Stomach (tissue), 19 donors: ENCODE data around the gene B3GNT8. TPM values are rescaled to one million over a fixed set of nuclear protein-coding genes. Genes with fewer than 3 reads are reported as not detected.
A peak's percentile ranks its signal among the peaks of the same experiment; 100 is the strongest.
"Not testable (repeated sequence)": the region's sequence is repeated elsewhere in the genome, so short reads cannot be mapped to it uniquely, and the experiment has no call there.

Experiments used
- DNase-seq, 2 donors: peaks; one replicate each; pipeline versions ENCODE4 v3.0.0 to v3.0.0-alpha.2; 2013 to 2019
- H3K27ac ChIP-seq, 5 donors: fragments of 200-600 bp in 4 of 5; sonication (generic) in 4 of 5; one replicate each; pipeline ENCODE4 v1.5.1; 2013 to 2019; ENCODE audit warnings: mild to moderate bottlenecking in 1 of 5, moderate library complexity in 1 of 5
- H3K27me3 ChIP-seq, 3 donors: fragments of 200-600 bp; sonication (generic); one replicate each; pipeline ENCODE4 v1.5.1; 2017 to 2019; ENCODE audit warnings: mixed run types in 1 of 3
- H3K36me3 ChIP-seq, 4 donors: fragments of 200-600 bp; sonication (generic); 1 replicate in 3 of 4; 2 replicates in 1 of 4; pipeline ENCODE4 v1.5.1; 2016 to 2019
- H3K4me1 ChIP-seq, 4 donors: fragments of 200-600 bp; sonication (generic); one replicate each; pipeline ENCODE4 v1.5.1; 2016 to 2019
- H3K4me3 ChIP-seq, 4 donors: fragments of 200-600 bp; sonication (generic) in 3 of 4; one replicate each; pipeline ENCODE4 v1.5.1; 2016 to 2019; ENCODE audit warnings: mild to moderate bottlenecking in 1 of 4
- H3K9me3 ChIP-seq, 4 donors: fragments of 200-600 bp; sonication (generic); one replicate each; pipeline ENCODE4 v1.5.1; 2016 to 2019
- EP300 ChIP-seq: sonication (generic); formaldehyde crosslinking; IDR thresholded peaks from one replicate; pipeline ENCODE4 v1.6.1; 2017; ENCODE audit warnings: antibody characterized with exemption
- POLR2A ChIP-seq, 4 donors: fragments of 450-650 bp; IDR thresholded peaks; one replicate each; pipeline ENCODE4 v1.6.1; 2016; ENCODE audit warnings: antibody characterized with exemption in 4 of 4, control low read depth in 2 of 4, mild to moderate bottlenecking in 1 of 4, moderate library complexity in 1 of 4
- POLR2AphosphoS5 ChIP-seq, 3 donors: sonication (generic); formaldehyde crosslinking; IDR thresholded peaks; one replicate each; pipeline ENCODE4 v1.6.1; 2016; ENCODE audit warnings: antibody characterized with exemption in 3 of 3
- WGBS, 5 donors: extraction: QIAGEN DNeasy Blood & Tissue Kit in 3 of 5; methylation state at CpG; one replicate each; pipeline versions ENCODE4 v1.1.5 to v1.1.7; 2013 to 2018; 5-methylcytosine and 5-hydroxymethylcytosine counted together
- intact Hi-C: fragments of 100-400 bp; cut with DNase I; formaldehyde crosslinking; loops from one replicate; pipeline ENCODE4 v1.15.1; 2023; ENCODE audit warnings: low total_unique reads
- long read RNA-seq, 10 donors: transcript quantifications; one replicate each; lab custom pipeline, GENCODE V29; 2026
- polyA plus RNA-seq, 3 donors: library from polyadenylated mRNA; stranded (reverse); fragments of 200-250 nt; gene quantifications; one replicate each; pipeline ENCODE4 v1.2.3, GENCODE V29; 2013
- total RNA-seq, 5 donors: library from RNA; depleted of rRNA; stranded (reverse); fragments of >200 nt; gene quantifications; one replicate each; pipeline versions ENCODE4 v1.1.0 to v1.2.3, GENCODE V29; 2014 to 2016
- TF ChIP-seq, protein P1 (sequence below), 7 experiments: fragments of 450-650 bp in 4 of 7; fragments of 200-600 bp in 3 of 7; sonication (generic) in 3 of 7; IDR thresholded peaks; one replicate each; pipeline ENCODE4 v1.5.1; 2016 to 2019; ENCODE audit warnings: antibody characterized with exemption in 7 of 7, control low read depth in 2 of 7, mild to moderate bottlenecking in 1 of 7
- donor health status: healthy with polysubstance abuse.
- donor health status: Bipolar disorder and iron deficiency.
- donor health status: healthy.

Gene B3GNT8, protein sequence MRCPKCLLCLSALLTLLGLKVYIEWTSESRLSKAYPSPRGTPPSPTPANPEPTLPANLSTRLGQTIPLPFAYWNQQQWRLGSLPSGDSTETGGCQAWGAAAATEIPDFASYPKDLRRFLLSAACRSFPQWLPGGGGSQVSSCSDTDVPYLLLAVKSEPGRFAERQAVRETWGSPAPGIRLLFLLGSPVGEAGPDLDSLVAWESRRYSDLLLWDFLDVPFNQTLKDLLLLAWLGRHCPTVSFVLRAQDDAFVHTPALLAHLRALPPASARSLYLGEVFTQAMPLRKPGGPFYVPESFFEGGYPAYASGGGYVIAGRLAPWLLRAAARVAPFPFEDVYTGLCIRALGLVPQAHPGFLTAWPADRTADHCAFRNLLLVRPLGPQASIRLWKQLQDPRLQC
- total RNA-seq (100 to 1,000 TPM in 1 of 5 donors, 1 to 10 TPM in 1, under 1 TPM in 1, not detected in 2; 0.92 to 158 (median 1.7) TPM), polyA plus RNA-seq (1 to 10 TPM; 4.6 to 9.9 (median 6.1) TPM)
- long read RNA-seq, donor 1, result 0 reads
- long read RNA-seq, donor 2, result 0 reads
- long read RNA-seq, donor 3, result 0 reads
- long read RNA-seq, donor 4, partial matches to known transcripts, result 0 of 1 reads
- long read RNA-seq, donor 4, other reads (novel, unspliced or antisense), result 0 of 1 reads
- long read RNA-seq, donor 5, result 0 reads
- long read RNA-seq, donor 6, result 0 reads
- long read RNA-seq, donor 7, result 0 reads
- long read RNA-seq, donor 8, result 0 reads
- long read RNA-seq, donor 9, result 0 reads
- long read RNA-seq, donor 10, partial matches to known transcripts, result 5 of 5 reads
- long read RNA-seq, donor 10, other reads (novel, unspliced or antisense), result 0 of 5 reads

DNA sequence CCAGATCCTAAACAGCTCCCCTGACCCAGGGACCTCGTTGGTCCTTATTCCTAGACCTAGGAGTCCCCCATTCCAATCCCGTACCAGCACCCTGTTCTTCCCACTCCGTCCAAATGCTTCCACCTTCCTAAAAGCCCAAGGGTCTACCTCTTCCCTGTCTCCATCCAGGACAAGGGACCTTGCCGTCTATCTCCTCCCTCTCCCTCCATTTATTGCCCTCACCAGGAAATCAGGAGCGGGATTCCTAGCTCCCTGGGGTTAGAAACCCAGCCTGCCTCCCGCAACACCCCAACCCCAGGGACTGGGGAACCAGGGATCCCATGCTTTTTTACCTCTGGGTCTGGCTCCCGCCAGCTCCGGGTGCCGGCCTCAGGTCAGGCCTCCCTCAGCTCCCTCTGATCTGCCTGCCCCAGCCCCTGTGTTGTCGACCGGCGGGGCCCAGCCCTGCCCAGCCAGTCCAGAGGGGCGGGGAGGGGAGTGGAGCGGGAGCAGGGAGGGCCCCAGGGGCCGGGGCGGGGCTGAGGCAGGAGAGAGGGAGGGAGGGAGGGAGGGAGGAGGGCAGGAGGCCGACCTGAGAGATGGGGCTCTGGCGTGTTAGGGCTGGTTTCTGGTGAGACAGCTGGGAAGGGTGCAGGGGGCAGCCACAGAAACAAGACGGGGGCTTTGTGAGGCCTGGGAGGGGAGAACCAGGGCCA is at the start of gene B3GNT8:
Gene B3GNT8, minus strand, starts transcription at position 423 of the 695 bp plus-strand sequence. CDS start 596 bp downstream, outside the sequence.
- peaks cover 31 to 64% (median 63%) of the 10 kb centered on the region in 4 donors for H3K36me3 ChIP-seq

DNA sequence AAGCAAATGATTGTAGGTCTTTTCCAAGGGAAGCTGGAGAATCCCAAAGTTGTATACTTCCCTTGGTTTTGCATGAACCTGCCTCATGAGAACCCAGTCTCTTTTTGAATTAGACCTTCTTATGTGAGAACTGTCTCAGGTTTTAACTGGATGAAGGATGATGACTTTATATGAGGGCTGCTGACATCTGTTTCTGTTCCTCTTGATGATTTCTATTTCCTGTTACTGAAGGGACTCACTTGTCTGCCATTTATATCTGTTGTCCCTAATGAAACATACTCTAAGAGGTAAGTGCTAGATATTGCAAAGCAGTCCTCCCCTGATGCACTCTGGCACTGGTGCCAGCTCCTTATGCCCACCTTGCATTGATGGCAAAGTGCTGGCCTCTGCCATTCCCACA is 49.4 kb upstream of the B3GNT8 start:
- TF ChIP-seq POLR2AphosphoS5 (IDR thresholded peaks at IDR 0.05) (no peak), POLR2A (IDR thresholded peaks at IDR 0.05) (no peak), EP300 (no peak)
- TF ChIP-seq, protein P1, sequence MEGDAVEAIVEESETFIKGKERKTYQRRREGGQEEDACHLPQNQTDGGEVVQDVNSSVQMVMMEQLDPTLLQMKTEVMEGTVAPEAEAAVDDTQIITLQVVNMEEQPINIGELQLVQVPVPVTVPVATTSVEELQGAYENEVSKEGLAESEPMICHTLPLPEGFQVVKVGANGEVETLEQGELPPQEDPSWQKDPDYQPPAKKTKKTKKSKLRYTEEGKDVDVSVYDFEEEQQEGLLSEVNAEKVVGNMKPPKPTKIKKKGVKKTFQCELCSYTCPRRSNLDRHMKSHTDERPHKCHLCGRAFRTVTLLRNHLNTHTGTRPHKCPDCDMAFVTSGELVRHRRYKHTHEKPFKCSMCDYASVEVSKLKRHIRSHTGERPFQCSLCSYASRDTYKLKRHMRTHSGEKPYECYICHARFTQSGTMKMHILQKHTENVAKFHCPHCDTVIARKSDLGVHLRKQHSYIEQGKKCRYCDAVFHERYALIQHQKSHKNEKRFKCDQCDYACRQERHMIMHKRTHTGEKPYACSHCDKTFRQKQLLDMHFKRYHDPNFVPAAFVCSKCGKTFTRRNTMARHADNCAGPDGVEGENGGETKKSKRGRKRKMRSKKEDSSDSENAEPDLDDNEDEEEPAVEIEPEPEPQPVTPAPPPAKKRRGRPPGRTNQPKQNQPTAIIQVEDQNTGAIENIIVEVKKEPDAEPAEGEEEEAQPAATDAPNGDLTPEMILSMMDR (IDR thresholded peaks at IDR 0.05), result no peak
- Histone ChIP-seq H3K36me3 (no peaks in the 10 kb centered on the region), H3K4me1 (no peaks in the 10 kb centered on the region), H3K27ac (no peak overlapping the region), H3K9me3 (peaks cover 0 to 4% (median 0%) of the 10 kb centered on the region in 4 donors), H3K4me3 (no peak overlapping the region), H3K27me3 (peaks cover 0 to 74% (median 9%) of the 10 kb centered on the region in 3 donors)
- intact Hi-C loops, result no loop called here
- DNase-seq, result no peak

More for the DNA sequence above, at the start of gene B3GNT8:
- Histone ChIP-seq H3K9me3 (no peaks in the 10 kb centered on the region), H3K27ac (peak within 1 kb of the TSS; percentile 71 to 87 (median 80)), H3K27me3 (no peaks in the 10 kb centered on the region), H3K4me3 (peak within 1 kb of the TSS; percentile 46 to 56 (median 51)), H3K4me1 (peaks cover 27 to 52% (median 47%) of the 10 kb centered on the region in 4 donors)
- TF ChIP-seq POLR2A (IDR thresholded peaks at IDR 0.05) (no peak), POLR2AphosphoS5 (IDR thresholded peaks at IDR 0.05) (peak in 2 of 3 donors; percentile 61 to 79)
- WGBS, 5 donors, result 7 to 15% (median 11%) methylated on average over 11 to 19 of the region's 19 CpGs
- DNase-seq, result peak; percentile 86 to 95
- intact Hi-C loops, result no loop called here

DNA sequence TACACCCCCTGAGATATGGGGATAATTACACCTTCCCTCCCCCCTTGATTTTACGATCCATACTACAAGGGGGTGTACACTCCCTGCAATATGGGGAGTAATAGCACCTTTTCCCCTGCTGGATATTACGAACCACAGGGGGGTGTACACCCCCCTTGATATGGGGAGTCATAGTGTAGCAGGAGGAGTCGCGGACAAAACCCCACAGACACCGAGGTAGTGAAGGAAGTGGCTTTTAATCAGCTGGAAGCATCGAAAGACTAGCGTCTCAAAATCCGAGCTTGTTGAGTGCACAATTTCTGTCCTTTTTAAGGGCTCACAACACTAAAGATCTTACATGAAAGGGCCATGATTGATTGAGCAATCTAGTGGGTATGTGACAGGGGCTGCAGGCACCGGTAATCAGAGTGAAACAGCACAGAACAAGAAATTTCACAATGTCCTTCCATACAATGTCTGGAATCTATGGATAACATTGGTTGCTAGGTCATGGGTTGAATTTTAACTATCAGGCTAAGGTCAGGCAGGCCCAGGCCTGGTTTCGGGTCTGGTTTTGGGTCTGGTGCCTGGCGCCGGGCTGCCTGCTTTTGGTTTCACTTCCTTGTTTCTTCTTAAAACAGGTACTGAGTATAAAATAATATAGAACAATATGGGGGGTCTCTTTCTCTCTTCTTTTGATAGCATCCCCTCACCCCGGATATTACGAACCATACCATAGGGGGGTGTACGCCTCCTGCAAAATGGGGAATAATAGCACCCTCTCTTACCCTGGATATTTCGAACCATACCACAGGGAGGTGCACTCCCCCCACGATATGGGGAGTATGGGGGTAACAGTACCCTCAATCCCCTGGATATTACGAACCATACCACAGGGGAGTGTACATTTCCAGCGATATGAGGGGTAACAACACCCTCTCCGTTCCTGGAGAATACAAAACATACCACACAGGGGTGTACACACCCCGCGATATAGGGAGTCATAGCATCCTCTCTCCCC is 36.4 kb upstream of the B3GNT8 start:
- intact Hi-C loops, H3K4me3 ChIP-seq, H3K36me3 ChIP-seq, H3K9me3 ChIP-seq, H3K4me1 ChIP-seq, H3K27ac ChIP-seq: not testable (repeated sequence)
- 76 to 80% (median 78%) methylated on average over 22 of the region's 22 CpGs for WGBS, 5 donors
- DNase-seq, result peak in 1 of 2 donors; percentile 43
- H3K27me3 ChIP-seq, result peaks cover 0 to 96% (median 7%) of the 10 kb centered on the region in 3 donors

DNA sequence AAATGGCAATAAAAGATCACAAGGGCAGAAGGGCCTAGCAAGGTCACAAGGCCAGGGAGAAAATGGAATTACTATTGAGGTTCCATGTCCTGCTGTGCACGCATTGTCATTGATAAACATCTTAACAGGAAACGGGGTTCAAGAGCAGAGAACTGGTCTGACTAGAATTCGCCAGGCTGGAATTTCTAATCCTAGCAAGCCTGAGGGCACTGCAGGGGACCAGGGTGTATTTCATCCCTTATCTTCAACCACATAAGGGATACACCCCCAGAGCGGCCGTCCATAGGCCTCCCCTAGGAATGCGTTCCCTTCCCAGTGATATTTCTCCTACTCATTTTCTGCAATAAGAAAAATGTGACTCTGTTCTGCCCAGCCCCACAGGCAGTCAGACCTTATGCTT is 35.3 kb upstream of the B3GNT8 start:
- WGBS, 5 donors, result 60 to 65% (median 62%) methylated on average over 6 of the region's 6 CpGs
- Histone ChIP-seq H3K4me1 (no peaks in the 10 kb centered on the region), H3K27ac (no peak overlapping the region), H3K4me3 (no peak overlapping the region), H3K9me3 (peaks cover 0 to 5% (median 5%) of the 10 kb centered on the region in 4 donors), H3K27me3 (peaks cover 0 to 93% (median 7%) of the 10 kb centered on the region in 3 donors), H3K36me3 (no peaks in the 10 kb centered on the region)
- TF ChIP-seq POLR2A (IDR thresholded peaks at IDR 0.05) (no peak), POLR2AphosphoS5 (IDR thresholded peaks at IDR 0.05) (no peak), EP300 (no peak)
- TF ChIP-seq, protein P1 (IDR thresholded peaks at IDR 0.05), result no peak
- intact Hi-C loops, result no loop called here
- no peak for DNase-seq
